ENCODE results near the gene ANKRD66.

GRCh38 chr6:46792635-46793034 lies 45.9 kb downstream of the ANKRD66 start:
- TF ChIP-seq POLR2A (IDR thresholded peaks at IDR 0.05), result no peak
- no peak for TF ChIP-seq CTCF (IDR thresholded peaks at IDR 0.05)
